ENCODE results near the gene FAM153A.
"Not testable (repeated sequence)": the region's sequence is repeated elsewhere in the genome, so short reads cannot be mapped to it uniquely, and the experiment has no call there.

DNA sequence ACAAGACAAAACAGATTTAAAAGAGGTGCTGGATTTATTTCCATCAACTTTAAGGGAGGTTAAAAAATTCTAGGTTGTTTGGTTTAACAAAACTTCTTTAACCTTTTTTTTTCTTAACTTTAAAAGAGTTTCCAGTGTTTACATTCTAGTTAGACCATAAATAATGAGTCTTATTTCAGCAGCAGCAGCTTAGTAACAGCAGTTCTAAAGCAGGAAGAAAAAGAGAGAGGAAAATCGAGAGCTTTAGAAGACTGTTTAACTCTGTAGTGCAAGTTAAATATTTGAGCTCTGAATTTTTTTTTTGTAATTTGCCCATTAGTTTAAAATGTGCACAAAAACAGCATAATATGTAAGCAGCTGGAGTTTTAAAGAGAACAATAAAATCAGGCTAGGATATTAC lies 90.2 kb downstream of the FAM153A start:
- TF ChIP-seq CTCF, POLR2AphosphoS5 (IDR thresholded peaks at IDR 0.05): not testable (repeated sequence)
